HEK293 (cell line): ENCODE measurements around the gene GPT2.

ENCODE experiments used
- CTCF ChIA-PET: fragments of 350-600 bp; formaldehyde crosslinking; extraction: SDS; loops from one replicate; lab custom pipeline; 2021; ENCODE audit warnings: antibody characterized with exemption; lab: Yijun Ruan, JAX
- POLR2A ChIA-PET: fragments of 300-600 bp; formaldehyde crosslinking; extraction: SDS; loops from one replicate; lab custom pipeline; 2020; ENCODE audit warnings: antibody characterized with exemption, inconsistent platforms; lab: Yijun Ruan, JAX
- H3K27ac ChIP-seq: fragments of 200-500 bp; sonication (Bioruptor generic); 2 replicates; pipeline ENCODE4 v1.5.1; 2014; ENCODE audit warnings: low read depth, low read length, control low read depth, inconsistent platforms; ENCODE audit errors: extremely low read depth
- H3K36me3 ChIP-seq, 2 experiments: fragments of 200-500 bp in 1 of 2; sonication (Bioruptor generic) in 1 of 2; 1 replicate in 1 of 2; 2 replicates in 1 of 2; pipeline ENCODE4 v1.5.1; 2014 to 2017; ENCODE audit warnings: inconsistent platforms in 2 of 2, low read length in 2 of 2; ENCODE audit not compliant: control insufficient read depth in 2 of 2, insufficient read depth in 1 of 2
- H3K4me1 ChIP-seq: fragments of 200-500 bp; sonication (Bioruptor generic); 2 replicates; pipeline ENCODE4 v1.5.1; 2014; ENCODE audit warnings: mild to moderate bottlenecking, low read length, inconsistent platforms; ENCODE audit not compliant: control insufficient read depth, insufficient read depth
- H3K4me3 ChIP-seq: 2 replicates; pipeline ENCODE4 v1.5.1; 2011; ENCODE audit warnings: low read depth, mild to moderate bottlenecking, control low read depth, low read length, moderate library complexity
- H3K9me3 ChIP-seq: fragments of 200-500 bp; sonication (Bioruptor generic); 2 replicates; pipeline ENCODE4 v1.5.1; 2014; ENCODE audit warnings: low read depth, low read length, inconsistent platforms; ENCODE audit not compliant: control insufficient read depth, insufficient read depth
- EGR2 ChIP-seq: fragments of 450-650 bp; formaldehyde crosslinking; IDR thresholded peaks from 2 replicates; pipeline ENCODE4 v1.5.1; 2016; ENCODE audit warnings: low read depth, missing biosample characterization, missing genetic modification characterization
- SETDB1 ChIP-seq: IDR thresholded peaks from one replicate; pipeline ENCODE4 v1.6.1; 2017; ENCODE audit warnings: mild to moderate bottlenecking, low read length, moderate library complexity, mixed read lengths; ENCODE audit not compliant: insufficient read length
- TRIM28 ChIP-seq: IDR thresholded peaks from 2 replicates; pipeline ENCODE4 v1.6.1; 2011; ENCODE audit warnings: low read length, control low read depth, borderline replicate concordance
- ZEB2 ChIP-seq: fragments of 450-650 bp; formaldehyde crosslinking; IDR thresholded peaks from 2 replicates; pipeline ENCODE4 v1.5.1; 2016; ENCODE audit warnings: missing biosample characterization, missing genetic modification characterization
- ZFHX2 ChIP-seq: fragments of 450-650 bp; formaldehyde crosslinking; conservative IDR thresholded peaks from 2 replicates; pipeline ENCODE4 v1.5.1; 2016; ENCODE audit warnings: missing biosample characterization, missing genetic modification characterization
- ZFP41 ChIP-seq: fragments of 450-650 bp; formaldehyde crosslinking; IDR thresholded peaks from 2 replicates; pipeline ENCODE4 v1.5.1; 2016; ENCODE audit warnings: missing biosample characterization, missing genetic modification characterization, borderline replicate concordance
- ZNF18 ChIP-seq: fragments of 450-650 bp; formaldehyde crosslinking; IDR thresholded peaks from 2 replicates; pipeline ENCODE4 v1.5.1; 2016; ENCODE audit warnings: missing biosample characterization, missing genetic modification characterization
- ZNF23 ChIP-seq: fragments of 450-650 bp; formaldehyde crosslinking; IDR thresholded peaks from 2 replicates; pipeline ENCODE4 v1.5.1; 2016; ENCODE audit warnings: missing biosample characterization, missing genetic modification characterization, borderline replicate concordance
- ZNF26 ChIP-seq: fragments of 450-650 bp; formaldehyde crosslinking; IDR thresholded peaks from 2 replicates; pipeline ENCODE4 v1.5.1; 2016; ENCODE audit warnings: missing biosample characterization, missing genetic modification characterization
- ZNF416 ChIP-seq: fragments of 450-650 bp; formaldehyde crosslinking; IDR thresholded peaks from 2 replicates; pipeline ENCODE4 v1.5.1; 2016; ENCODE audit warnings: missing biosample characterization, missing genetic modification characterization
- ZNF521 ChIP-seq: fragments of 450-650 bp; formaldehyde crosslinking; IDR thresholded peaks from 2 replicates; pipeline ENCODE4 v1.5.1; 2017; ENCODE audit warnings: missing biosample characterization, mild to moderate bottlenecking, missing genetic modification characterization
- ZNF571 ChIP-seq: fragments of 450-650 bp; formaldehyde crosslinking; IDR thresholded peaks from 2 replicates; pipeline ENCODE4 v1.5.0; 2017; ENCODE audit warnings: missing biosample characterization, missing genetic modification characterization
- ZNF658 ChIP-seq: fragments of 450-650 bp; formaldehyde crosslinking; IDR thresholded peaks from 2 replicates; pipeline ENCODE4; 2016; ENCODE audit warnings: missing biosample characterization, missing genetic modification characterization
- ZNF747 ChIP-seq: fragments of 450-650 bp; formaldehyde crosslinking; IDR thresholded peaks from 2 replicates; pipeline ENCODE4 v1.5.1; 2016; ENCODE audit warnings: missing biosample characterization, missing genetic modification characterization
- ZNF837 ChIP-seq: fragments of 450-650 bp; formaldehyde crosslinking; IDR thresholded peaks from 2 replicates; pipeline ENCODE4 v1.5.1; 2016; ENCODE audit warnings: missing biosample characterization, missing genetic modification characterization
- ZSCAN16 ChIP-seq: fragments of 450-650 bp; formaldehyde crosslinking; IDR thresholded peaks from 2 replicates; pipeline ENCODE4 v1.5.1; 2016; ENCODE audit warnings: missing biosample characterization, missing genetic modification characterization
- ZSCAN4 ChIP-seq: fragments of 450-650 bp; formaldehyde crosslinking; IDR thresholded peaks from 2 replicates; pipeline ENCODE4 v1.5.1; 2017; ENCODE audit warnings: missing biosample characterization, missing genetic modification characterization
- TF ChIP-seq, protein P1 (sequence below): fragments of 450-650 bp; formaldehyde crosslinking; IDR thresholded peaks from 2 replicates; pipeline ENCODE4 v1.5.1; 2016; ENCODE audit warnings: missing biosample characterization, missing genetic modification characterization
- TF ChIP-seq, protein P2 (sequence below): fragments of 450-650 bp; formaldehyde crosslinking; IDR thresholded peaks from 2 replicates; pipeline ENCODE4 v1.5.1; 2016; ENCODE audit warnings: missing biosample characterization, missing genetic modification characterization

GPT2 gene

DNA sequence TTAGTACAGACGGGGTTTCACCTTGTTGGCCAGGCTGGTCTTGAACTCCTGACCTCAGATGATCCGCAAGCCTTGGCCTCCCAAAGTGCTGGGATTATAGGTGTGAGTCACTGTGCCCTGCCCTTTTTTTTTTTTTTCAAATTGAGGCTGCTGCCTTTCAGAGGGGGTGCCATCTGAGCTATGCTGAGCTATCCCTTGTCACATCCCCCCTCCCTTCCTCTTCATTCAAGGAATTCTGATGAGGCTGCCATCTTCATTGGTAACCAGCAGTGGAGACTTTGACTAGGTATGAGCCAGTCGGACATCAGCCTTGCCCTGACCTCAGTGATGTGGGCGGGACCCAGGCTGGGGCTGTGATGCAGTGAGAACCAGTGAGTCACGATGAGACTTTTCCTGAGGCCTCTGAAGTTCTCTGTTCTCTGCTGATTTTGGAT is 24.4 kb upstream of the GPT2 start:
- no peak overlapping the region for H3K4me3 ChIP-seq
- CTCF ChIA-PET: interaction anchor here (0.6 kb wide), 1 partner anchor 1196 kb away, joined by 5 read pairs; no protein-coding TSS in a partner anchor
- POLR2A ChIA-PET: interaction anchor here (1.2 kb wide), 1 partner anchor 24 kb away, joined by 6 read pairs; the partner anchor contains the start of gene GPT2
- TF ChIP-seq, protein P1, sequence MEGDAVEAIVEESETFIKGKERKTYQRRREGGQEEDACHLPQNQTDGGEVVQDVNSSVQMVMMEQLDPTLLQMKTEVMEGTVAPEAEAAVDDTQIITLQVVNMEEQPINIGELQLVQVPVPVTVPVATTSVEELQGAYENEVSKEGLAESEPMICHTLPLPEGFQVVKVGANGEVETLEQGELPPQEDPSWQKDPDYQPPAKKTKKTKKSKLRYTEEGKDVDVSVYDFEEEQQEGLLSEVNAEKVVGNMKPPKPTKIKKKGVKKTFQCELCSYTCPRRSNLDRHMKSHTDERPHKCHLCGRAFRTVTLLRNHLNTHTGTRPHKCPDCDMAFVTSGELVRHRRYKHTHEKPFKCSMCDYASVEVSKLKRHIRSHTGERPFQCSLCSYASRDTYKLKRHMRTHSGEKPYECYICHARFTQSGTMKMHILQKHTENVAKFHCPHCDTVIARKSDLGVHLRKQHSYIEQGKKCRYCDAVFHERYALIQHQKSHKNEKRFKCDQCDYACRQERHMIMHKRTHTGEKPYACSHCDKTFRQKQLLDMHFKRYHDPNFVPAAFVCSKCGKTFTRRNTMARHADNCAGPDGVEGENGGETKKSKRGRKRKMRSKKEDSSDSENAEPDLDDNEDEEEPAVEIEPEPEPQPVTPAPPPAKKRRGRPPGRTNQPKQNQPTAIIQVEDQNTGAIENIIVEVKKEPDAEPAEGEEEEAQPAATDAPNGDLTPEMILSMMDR (tag by site-specific recombination): no peak
- TF ChIP-seq ZSCAN4 (tag by site-specific recombination) (no peak), ZNF521 (tag by site-specific recombination) (no peak), ZNF837 (tag by site-specific recombination) (no peak), ZNF747 (tag by site-specific recombination) (no peak), ZNF416 (tag by site-specific recombination) (no peak), ZNF571 (tag by site-specific recombination) (no peak), ZFP41 (tag by site-specific recombination) (no peak), ZNF23 (tag by site-specific recombination) (no peak), ZSCAN16 (tag by site-specific recombination) (no peak), ZNF658 (no peak), ZNF26 (tag by site-specific recombination) (no peak)
- TF ChIP-seq, all 188 proteins: peak for 0
- Histone ChIP-seq H3K9me3 (no peaks in the 10 kb centered on the region), H3K36me3 (no peaks in the 10 kb centered on the region), H3K4me1 (no peaks in the 10 kb centered on the region), H3K27ac (no peak overlapping the region)

GRCh38 chr16:46862555-46863447 is 21.4 kb upstream of the GPT2 start:
- POLR2A ChIA-PET: interaction anchor here (0.6 to 1.6 kb wide), 2 partner anchors 21 to 1541 kb away, joined by 4 to 6 read pairs; partner anchors contain the start of gene GPT2
- Histone ChIP-seq H3K4me1 (no peaks in the 10 kb centered on the region), H3K27ac (no peak overlapping the region), H3K36me3 (no peaks in the 10 kb centered on the region), H3K9me3 (no peaks in the 10 kb centered on the region), H3K4me3 (no peak overlapping the region)
- CTCF ChIA-PET: interaction anchor here (0.6 to 4.1 kb wide), 7 partner anchors 10 to 1295 kb away, joined by 3 to 25 read pairs (median 4); no protein-coding TSS in a partner anchor
- TF ChIP-seq SETDB1 (peak; percentile 43), ZNF18 (tag by site-specific recombination) (0 out of 2 replicates have a peak, but pooled peaks have one; percentile 20), ZEB2 (tag by site-specific recombination) (no peak), EGR2 (tag by site-specific recombination) (peak; percentile 71), TRIM28 (0 out of 2 replicates have a peak, but pooled peaks have one; percentile 28), ZFHX2 (tag by site-specific recombination) (no peak; the same call in 1 of the 2 replicates)
- TF ChIP-seq, protein P2, sequence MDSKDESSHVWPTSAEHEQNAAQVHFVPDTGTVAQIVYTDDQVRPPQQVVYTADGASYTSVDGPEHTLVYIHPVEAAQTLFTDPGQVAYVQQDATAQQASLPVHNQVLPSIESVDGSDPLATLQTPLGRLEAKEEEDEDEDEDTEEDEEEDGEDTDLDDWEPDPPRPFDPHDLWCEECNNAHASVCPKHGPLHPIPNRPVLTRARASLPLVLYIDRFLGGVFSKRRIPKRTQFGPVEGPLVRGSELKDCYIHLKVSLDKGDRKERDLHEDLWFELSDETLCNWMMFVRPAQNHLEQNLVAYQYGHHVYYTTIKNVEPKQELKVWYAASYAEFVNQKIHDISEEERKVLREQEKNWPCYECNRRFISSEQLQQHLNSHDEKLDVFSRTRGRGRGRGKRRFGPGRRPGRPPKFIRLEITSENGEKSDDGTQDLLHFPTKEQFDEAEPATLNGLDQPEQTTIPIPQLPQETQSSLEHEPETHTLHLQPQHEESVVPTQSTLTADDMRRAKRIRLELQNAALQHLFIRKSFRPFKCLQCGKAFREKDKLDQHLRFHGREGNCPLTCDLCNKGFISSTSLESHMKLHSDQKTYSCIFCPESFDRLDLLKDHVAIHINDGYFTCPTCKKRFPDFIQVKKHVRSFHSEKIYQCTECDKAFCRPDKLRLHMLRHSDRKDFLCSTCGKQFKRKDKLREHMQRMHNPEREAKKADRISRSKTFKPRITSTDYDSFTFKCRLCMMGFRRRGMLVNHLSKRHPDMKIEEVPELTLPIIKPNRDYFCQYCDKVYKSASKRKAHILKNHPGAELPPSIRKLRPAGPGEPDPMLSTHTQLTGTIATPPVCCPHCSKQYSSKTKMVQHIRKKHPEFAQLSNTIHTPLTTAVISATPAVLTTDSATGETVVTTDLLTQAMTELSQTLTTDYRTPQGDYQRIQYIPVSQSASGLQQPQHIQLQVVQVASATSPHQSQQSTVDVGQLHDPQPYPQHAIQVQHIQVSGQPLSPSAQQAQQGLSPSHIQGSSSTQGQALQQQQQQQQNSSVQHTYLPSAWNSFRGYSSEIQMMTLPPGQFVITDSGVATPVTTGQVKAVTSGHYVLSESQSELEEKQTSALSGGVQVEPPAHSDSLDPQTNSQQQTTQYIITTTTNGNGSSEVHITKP (tag by site-specific recombination): 0 out of 2 replicates have a peak, but pooled peaks have one; percentile 28
